Left kidney (tissue), 1 donor: Measurements from ENCODE around the gene UGT2B17. TPM values are rescaled to one million over a fixed set of nuclear protein-coding genes. Genes with fewer than 3 reads are reported as not detected.

Source experiments
- polyA plus RNA-seq: library from polyadenylated mRNA; unstranded; fragments of 120-200 nt; gene quantifications from one replicate; pipeline ENCODE4 v1.2.1, GENCODE V29; 2013; ENCODE audit not compliant: insufficient read length

UGT2B17 gene
- polyA plus RNA-seq, 1 donor: 0.15 TPM

Other genes starting within 250 kb of the UGT2B17 start
- 225 TPM for gene YTHDC1, start 226.2 kb downstream of the UGT2B17 start, polyA plus RNA-seq
- not detected for gene TMPRSS11E, start 128.9 kb downstream of the UGT2B17 start, polyA plus RNA-seq
- 0.07 TPM for gene UGT2B15, start 94.3 kb upstream of the UGT2B17 start, polyA plus RNA-seq
- not detected for gene UGT2B10, start 239.7 kb upstream of the UGT2B17 start, polyA plus RNA-seq